22Rv1 (cell line): ENCODE results near the gene PHLDB3.

Experiments used
- CTCF ChIP-seq: fragments of 450-650 bp; IDR thresholded peaks from 2 replicates; pipeline ENCODE4 v1.5.1; 2017; ENCODE audit warnings: mild to moderate bottlenecking
- ZFX ChIP-seq: fragments of 450-650 bp; IDR thresholded peaks from 2 replicates; pipeline ENCODE4 v1.6.1; 2017; ENCODE audit warnings: antibody characterized with exemption, borderline replicate concordance

GRCh38 chr19:43457809-43458208, 46.7 kb downstream of the PHLDB3 start:
- TF ChIP-seq CTCF (no peak), ZFX (no peak)
